CD4-positive, alpha-beta T cell treated with Interleukin-17A for 4 hours (primary cell): ENCODE results near the gene KRTAP19-5.
"Not testable (repeated sequence)": the region's sequence is repeated elsewhere in the genome, so short reads cannot be mapped to it uniquely, and the experiment has no call there.

Source experiments
- DNase-seq: peaks from one replicate; pipeline ENCODE4 v3.0.0-alpha.2; 2020; ENCODE audit warnings: mixed read lengths

KRTAP19-5 gene

DNA sequence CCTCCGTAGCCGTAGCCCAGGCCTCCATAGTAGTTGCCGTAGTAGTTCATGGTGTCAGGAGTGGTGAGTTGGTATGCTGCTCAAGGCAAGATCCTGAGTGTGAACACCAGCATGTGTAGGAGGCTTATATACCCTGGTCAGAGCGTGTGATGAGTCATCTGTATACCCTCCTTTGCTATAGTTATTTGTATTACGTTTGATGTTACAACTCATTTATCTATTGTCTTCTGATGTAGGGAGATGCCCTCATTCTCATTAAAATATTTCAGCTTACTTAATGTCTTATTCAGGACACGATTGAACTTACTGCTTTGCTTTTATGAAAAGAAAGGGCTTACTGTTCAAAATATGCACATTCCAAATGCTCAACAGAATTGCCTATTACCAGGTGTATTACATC is at the start of gene KRTAP19-5:
Gene KRTAP19-5 (minus strand): TSS at position 101 of the 400 bp plus-strand sequence. CDS start 51 bp downstream, at position 50.
- DNase-seq: no peak

DNA sequence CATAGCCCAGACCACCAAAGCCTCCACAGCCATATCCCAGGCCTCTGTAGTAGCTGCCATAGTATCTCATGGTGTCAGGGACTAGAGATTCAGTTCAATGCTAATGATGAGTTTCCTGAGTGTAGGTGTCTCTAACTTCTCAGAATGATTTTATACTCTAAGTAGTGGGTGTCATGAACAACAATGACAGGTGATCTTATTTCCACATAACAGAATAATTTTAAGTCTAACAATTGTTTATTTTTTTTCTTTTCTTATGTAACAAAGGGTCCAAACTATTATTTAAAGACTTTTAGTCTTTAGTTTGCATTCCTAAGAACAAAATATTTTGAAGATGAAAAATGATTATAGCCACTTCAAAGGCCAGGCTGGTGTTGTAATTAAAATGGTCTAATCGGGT is 39.8 kb upstream of the KRTAP19-5 start, which contains the start of gene KRTAP19-6:
Gene KRTAP19-6 (minus strand): TSS at position 101 of the 400 bp plus-strand sequence. CDS start 31 bp downstream, at position 70.
- no peak for DNase-seq

DNA sequence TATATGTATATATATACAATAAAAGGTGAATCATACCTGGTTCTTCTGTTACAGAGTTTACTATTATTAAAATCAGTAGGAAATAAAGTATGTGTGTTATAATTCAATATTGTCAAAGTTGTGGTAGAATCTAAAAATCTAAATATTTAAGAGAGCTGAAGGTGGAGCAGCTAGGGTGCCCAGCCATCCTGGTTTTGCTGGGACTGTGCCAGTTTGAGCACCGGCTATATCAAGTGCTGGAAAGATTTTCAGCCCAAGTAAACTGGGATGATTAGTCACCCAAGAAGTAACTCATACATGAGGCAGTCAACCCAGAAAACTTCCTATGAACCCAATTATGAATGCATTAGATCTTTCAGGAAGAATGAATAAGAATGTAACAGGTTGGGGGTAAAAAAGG is 16.9 kb upstream of the KRTAP19-5 start:
- no peak for DNase-seq

DNA sequence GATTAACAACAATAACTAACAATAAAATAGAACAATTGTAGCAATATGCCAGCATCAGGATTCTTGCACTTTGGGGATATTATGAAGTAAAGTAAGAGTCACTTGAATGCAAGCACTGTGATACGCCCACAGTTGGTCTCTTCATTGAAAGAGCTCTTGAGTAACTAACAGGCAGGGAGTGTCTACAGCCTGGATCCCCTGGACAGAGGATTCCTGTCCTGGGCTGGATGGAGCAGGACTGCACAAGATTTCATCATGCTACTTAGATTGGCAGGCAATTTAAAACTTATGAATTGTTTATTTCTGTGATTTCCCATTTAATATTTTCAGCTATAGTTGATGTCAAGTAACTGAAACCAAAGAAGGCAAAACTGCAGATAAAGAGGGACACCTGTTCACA is 13.7 kb upstream of the KRTAP19-5 start:
- no peak for DNase-seq

DNA sequence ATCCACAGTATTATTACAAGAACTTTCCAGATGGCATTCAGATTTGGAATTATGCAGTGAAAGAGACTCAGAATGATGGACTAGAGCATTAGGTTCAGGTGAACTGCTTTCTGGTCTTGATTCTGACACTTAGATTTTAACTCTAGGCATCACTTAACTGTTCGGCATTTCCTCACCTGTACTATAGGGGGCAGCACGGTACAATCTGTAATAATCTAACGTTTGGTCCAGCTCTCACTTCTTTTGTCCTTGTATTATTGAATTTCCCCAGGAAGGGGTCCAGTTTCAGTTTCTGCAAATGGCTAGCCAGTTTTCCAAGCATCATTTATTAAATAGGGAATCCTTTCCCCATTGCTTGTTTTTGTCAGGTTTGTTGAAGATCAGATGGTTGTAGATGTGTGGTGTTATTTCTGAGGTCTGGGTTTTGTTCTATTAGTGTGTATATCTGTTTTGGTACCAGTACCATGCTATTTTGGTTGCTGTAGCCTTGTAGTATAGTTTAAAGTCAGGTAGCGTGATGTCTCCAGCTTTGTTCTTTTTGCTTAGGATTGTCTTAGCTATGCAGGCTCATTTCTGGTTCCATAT is 3.8 kb upstream of the KRTAP19-5 start:
- DNase-seq: not testable (repeated sequence)

DNA sequence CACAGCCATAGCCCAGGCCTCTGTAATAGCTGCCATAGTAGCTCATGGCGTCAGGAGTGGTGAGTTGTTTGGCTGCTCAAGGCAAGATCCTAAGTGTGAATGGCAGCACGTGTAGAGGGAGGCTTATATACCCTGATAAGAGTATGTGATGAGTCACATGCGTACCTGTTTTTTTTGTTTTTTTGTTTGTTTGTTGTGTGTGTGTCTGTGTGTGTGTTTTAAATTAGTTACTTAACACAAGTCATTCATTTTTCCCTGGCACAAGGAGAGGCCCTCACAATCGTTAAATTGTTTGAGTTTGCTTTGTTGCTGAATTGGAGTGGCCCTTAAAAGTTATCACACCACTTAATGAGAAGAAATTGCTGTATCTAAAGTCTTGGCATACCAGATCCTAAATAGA is 4.9 kb downstream of the KRTAP19-5 start, which contains the start of gene KRTAP19-4:
Gene KRTAP19-4 (minus strand): TSS at position 101 of the 400 bp plus-strand sequence. CDS start 55 bp downstream, at position 46.
- DNase-seq: no peak

DNA sequence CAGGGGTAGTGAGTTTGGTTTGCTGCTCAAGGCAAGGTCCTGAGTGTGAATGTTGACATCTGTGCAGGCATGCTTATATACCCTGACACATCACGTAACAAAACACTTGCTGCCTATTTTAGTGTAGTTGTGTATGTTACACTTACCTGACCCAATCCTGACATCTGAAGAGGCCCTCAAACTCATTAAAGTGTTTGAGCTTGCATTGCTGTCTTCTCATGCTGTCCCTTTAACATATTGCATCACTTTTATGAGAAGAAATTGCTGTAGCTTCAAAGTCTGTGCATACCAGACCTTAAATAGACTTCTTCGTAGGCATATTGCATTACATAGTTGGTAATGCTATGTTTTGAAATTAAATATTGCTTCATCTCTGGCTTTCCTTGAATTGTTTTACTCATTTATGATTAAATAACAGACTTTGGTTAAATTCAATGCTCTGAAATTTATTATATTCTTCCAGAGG is 9.9 kb downstream of the KRTAP19-5 start, which contains the start of gene KRTAP19-3:
Gene KRTAP19-3 (minus strand): TSS at position 51 of the 466 bp plus-strand sequence. CDS start 56 bp downstream, outside the sequence.
- DNase-seq: no peak

DNA sequence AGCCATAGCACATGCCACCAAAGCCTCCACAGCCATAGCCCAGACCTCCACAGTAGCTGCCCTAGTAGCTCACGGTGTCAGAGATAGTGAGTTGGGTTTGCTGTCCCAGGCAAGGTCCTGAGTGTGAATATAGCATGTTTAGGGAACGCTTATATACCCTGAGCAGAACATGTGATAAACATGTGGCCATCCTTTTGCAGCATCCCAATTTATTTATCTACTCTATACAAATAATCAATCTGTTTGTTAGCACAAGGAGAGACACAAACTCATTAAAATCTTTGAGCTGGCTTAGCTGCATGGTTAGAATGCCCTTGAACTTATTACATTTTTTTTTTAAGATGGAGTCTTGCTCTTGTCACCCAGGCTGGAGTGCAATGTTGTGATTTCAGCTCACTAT is 14.6 kb downstream of the KRTAP19-5 start, which contains the start of gene KRTAP19-2:
Gene KRTAP19-2 (minus strand): TSS at position 101 of the 400 bp plus-strand sequence. CDS start 88 bp downstream, at position 13.
- DNase-seq: no peak

DNA sequence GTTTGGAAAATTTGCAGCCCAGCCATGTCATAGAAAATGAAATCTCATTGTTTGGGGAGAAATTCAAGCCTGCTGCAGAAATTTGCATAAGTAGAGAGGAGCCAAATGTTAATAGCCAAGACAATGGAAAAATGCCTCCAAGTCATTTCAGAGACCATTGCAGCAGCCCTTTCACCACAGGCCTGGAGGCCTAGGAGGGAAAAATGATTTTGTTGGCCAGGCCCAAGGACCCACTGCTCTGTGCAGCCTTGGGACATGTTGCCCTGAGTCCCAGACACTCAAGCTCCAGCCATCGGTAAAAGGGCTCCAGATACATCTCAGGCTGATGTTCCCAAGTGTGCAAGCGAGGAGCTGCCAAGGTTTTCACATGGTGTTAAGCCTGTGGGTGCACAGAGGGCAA is 15.8 kb downstream of the KRTAP19-5 start:
- no peak for DNase-seq

DNA sequence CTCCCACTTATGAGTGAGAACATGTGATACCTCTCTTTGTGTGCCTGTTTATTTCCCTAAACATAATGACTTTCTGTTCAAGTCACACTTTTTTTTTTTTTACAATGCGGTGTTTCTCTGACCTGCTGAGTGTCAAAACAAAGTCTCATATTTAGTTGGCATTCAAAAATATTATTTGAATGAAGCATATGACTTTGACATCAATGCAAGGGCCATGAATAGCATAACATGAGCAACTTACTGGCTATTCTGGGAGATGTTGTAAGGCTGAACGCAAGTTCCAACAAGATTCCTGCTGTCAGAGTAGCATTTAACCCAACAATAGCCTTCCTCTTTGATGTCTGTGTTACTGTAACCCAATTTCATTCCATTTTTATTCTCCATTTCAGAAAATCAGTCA is 19.8 kb downstream of the KRTAP19-5 start:
- no peak for DNase-seq

DNA sequence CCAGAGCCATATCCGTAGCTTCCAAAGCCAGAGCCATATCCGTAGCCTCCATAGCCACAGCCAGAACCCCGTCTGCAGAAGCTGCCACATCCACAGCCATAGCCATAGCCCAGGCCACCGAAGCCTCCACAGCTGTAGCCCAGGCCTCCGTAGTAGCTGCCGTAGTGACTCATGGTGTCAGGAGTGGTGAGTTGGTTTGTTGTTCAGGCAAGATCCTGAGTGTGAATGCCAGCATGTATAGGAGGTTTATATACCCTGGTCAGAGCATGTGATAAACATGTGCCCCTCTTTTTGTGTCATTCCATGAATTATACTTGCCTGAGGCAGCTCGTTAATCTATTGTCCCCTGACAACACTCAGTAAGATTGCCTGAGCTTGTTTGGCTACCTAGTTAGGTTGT is 21.8 kb downstream of the KRTAP19-5 start, which contains the start of gene KRTAP19-1:
Gene KRTAP19-1 (minus strand): TSS at position 223 of the 400 bp plus-strand sequence. CDS start 50 bp downstream, at position 173.
- no peak for DNase-seq

DNA sequence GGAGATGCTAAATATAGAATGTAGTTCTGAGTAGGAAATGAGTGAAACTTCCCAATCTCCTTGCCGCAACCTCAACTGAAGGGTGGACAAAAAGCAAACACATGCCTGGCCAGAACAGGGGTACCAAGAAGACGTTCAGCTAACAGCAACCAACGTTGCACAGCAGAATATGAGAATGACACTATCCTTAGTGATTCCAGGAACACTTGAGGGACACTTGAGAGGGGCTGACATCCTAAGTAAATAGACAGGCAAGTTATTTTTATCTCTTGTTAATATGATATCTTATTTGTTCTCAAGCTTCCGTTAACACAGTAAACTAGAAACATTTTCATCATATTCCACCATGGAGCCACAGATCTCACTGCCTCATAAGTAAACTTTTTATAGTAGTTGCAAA is 22.7 kb downstream of the KRTAP19-5 start:
- DNase-seq: no peak

DNA sequence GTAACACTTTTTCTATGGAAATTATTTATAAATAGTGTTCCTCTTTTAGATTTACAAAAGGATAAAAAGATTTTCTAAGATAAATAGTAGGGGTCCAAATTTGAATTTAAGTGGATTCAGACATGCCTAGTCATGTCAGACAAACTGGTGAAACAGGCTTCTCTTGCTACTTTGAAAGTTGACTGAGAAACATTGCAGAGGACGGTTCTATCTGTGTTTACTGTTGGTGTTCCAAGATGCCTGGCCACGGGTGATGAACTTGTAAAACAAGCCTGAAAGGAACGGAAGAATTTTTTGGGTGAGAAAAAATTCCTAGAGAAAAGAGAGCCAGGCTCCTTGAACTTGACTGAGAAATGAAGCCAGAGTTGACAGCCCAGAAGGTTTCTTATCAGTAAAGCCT is 23.9 kb downstream of the KRTAP19-5 start:
- DNase-seq: no peak

DNA sequence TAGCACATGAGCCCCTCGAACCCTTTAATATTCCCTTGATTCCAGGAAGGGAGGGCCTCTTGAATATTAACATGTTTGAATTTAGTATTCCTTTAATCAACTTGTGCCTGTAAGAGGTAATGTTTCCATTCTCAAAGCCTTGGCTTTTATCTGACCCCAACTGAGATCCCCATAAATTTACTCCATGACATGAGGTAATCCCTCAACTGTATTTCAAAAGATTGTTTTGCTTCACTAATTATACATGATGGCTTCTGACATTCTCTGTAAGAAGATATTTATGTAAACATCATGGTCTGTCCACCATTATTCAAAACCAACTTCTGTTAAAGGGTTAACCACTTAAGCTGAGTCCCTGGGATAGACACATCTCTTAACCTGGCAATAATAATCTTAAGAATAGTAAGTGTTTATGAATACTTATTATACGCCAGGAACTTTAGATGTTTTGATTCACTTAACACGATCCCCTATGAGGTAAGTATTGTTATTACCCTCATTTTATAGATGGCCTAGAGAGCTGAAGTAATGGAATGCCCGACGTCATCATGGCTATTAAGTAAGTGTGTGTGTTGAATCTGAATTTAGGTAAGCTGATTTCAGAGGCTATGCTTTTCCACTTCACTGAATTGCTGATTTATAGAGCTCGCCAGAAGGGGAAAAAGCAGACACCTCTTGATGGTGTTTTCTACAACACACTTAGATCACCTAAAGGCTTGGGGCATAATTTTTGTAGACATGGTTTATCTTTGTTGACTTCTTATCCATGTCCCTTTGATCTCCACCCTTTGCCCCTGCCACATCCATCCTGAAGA is 32.8 kb downstream of the KRTAP19-5 start:
- DNase-seq: no peak

DNA sequence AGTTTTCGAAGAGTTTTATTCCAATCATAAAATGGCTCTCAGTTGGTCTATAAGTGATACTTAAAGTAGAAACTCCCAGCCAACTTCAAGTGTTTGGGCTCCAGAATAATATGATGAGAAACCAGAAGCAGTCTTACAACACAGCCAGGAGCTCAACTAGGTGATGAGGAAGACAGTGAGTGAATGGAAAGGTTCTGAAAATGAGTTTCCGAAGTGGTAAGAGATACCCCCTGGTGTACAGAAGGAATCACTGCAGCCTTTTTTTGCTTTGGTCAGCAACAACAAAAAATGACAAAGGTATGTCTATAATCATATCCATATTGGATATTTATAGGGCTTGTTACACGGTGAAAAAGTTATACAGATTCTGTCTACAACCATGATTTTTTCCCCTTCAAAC is 38.2 kb downstream of the KRTAP19-5 start:
- no peak for DNase-seq
